HG03139 (cell line): Measurements from ENCODE around the gene HTR3D.
"Not testable (repeated sequence)": the region's sequence is repeated elsewhere in the genome, so short reads cannot be mapped to it uniquely, and the experiment has no call there.

ENCODE experiments used
- ATAC-seq: cut with Tn5 transposase; IDR thresholded peaks from one replicate; pipeline ENCODE4 v1.9.1; 2021; ENCODE audit not compliant: unreplicated experiment

Gene HTR3D

GRCh38 chr3:184031187-184031792, at the start of gene HTR3D:
Gene HTR3D (plus strand): TSS chr3:184031742. CDS start chr3:184031742, 0 bp downstream.
- no peak for ATAC-seq

- ATAC-seq = no peak
These were observed 49.4 kb upstream of the HTR3D start for GRCh38 chr3:183981990-183982644.

GRCh38 chr3:183984127-183984740, 47.3 kb upstream of the HTR3D start:
- ATAC-seq = no peak

GRCh38 chr3:183984749-183985729, 46.5 kb upstream of the HTR3D start:
- ATAC-seq = no peak

GRCh38 chr3:183987000-183987600, 44.4 kb upstream of the HTR3D start:
- no peak for ATAC-seq

- ATAC-seq = no peak
These were observed 43.2 kb upstream of the HTR3D start for GRCh38 chr3:183988216-183988790.

- ATAC-seq = no peak
These were observed 40.1 kb upstream of the HTR3D start for GRCh38 chr3:183991403-183991802.

GRCh38 chr3:184001761-184002160, 29.8 kb upstream of the HTR3D start:
- ATAC-seq = no peak

- no peak for ATAC-seq
These were observed 29.1 kb upstream of the HTR3D start for GRCh38 chr3:184002469-184002868.

- no peak for ATAC-seq
These were observed 28.2 kb upstream of the HTR3D start for GRCh38 chr3:184003187-184003967.

GRCh38 chr3:184004476-184004875, 27.1 kb upstream of the HTR3D start:
- no peak for ATAC-seq

- peak; percentile 76 for ATAC-seq
These were observed 25.5 kb upstream of the HTR3D start for GRCh38 chr3:184005941-184006507.

- ATAC-seq = not testable (repeated sequence)
These were observed 24.3 kb upstream of the HTR3D start for GRCh38 chr3:184007143-184007813.

GRCh38 chr3:184008161-184008560, 23.4 kb upstream of the HTR3D start:
- ATAC-seq = no peak

- ATAC-seq = no peak
These were observed 20.2 kb upstream of the HTR3D start for GRCh38 chr3:184011230-184011876.

GRCh38 chr3:184011937-184012889, 19.3 kb upstream of the HTR3D start:
- ATAC-seq = no peak

GRCh38 chr3:184015381-184016019, 16.0 kb upstream of the HTR3D start:
- ATAC-seq = no peak
